ENCODE results near the gene TROAP. TPM values are rescaled to one million over a fixed set of nuclear protein-coding genes. Genes with fewer than 3 reads are reported as not detected.

TROAP gene
- total and polyA plus RNA-seq, 9 of the 15 experiments (the other 6 are each of a cell fraction or from before 2014, with no cell fraction given) = 46.4 to 171 (median 59.8) TPM

- peak; percentile 99 for TF ChIP-seq ZNF740 (CRISPR knock-in tag; IDR thresholded peaks at IDR 0.05)
- TF ChIP-seq ZNF740 (tag; IDR thresholded peaks at IDR 0.05) = peak in 1 of 2 experiments; percentile 94; a peak in 2 of 4 replicates
- no peak for TF ChIP-seq ZBTB2 (IDR thresholded peaks at IDR 0.05)
- TF ChIP-seq MTA3 (IDR thresholded peaks at IDR 0.05; ENCODE audit: borderline replicate concordance) = no peak
- no peak for TF ChIP-seq ZNF133 (CRISPR knock-in tag; IDR thresholded peaks at IDR 0.05)
- TF ChIP-seq CUX1 (CRISPR knock-in tag; IDR thresholded peaks at IDR 0.05) = no peak
- no peak for TF ChIP-seq ZNF224 (CRISPR knock-in tag; IDR thresholded peaks at IDR 0.05)
- TF ChIP-seq MTA1 (IDR thresholded peaks at IDR 0.05; ENCODE audit: borderline replicate concordance) = no peak
- TF ChIP-seq RBM17 (IDR thresholded peaks at IDR 0.05; ENCODE audit: borderline replicate concordance, low read depth, low read length) = no peak
- no peak for TF ChIP-seq CREB3L1 (IDR thresholded peaks at IDR 0.05; ENCODE audit: borderline replicate concordance, low read depth)
- TF ChIP-seq OTX1 (CRISPR knock-in tag; IDR thresholded peaks at IDR 0.05) = no peak
- TF ChIP-seq EGR1 (conservative IDR thresholded peaks at IDR 0.05) = peak; percentile 65; the same call in 1 of the 2 replicates
- no peak for TF ChIP-seq ZNF431 (CRISPR knock-in tag; IDR thresholded peaks at IDR 0.05)
- TF ChIP-seq E2F6 (IDR thresholded peaks at IDR 0.05; ENCODE audit: borderline replicate concordance in 1 of 2, extremely low read depth in 1 of 2, insufficient read depth in 1 of 2, insufficient read length in 1 of 2, low read depth in 1 of 2, low read length in 1 of 2, poor library complexity in 1 of 2, severe bottlenecking in 1 of 2) = peak in 1 of 2 experiments; percentile 35
Observed at GRCh38 chr12:49347311-49348193, 24.5 kb downstream of the TROAP start (continued).

Measured in K562 (cell line).